DND-41 (cell line): ENCODE data around the gene SMC3.
"Not testable (repeated sequence)": the region's sequence is repeated elsewhere in the genome, so short reads cannot be mapped to it uniquely, and the experiment has no call there.

Experiments
- ATAC-seq: fragments of 200-7000 bp; cut with Tn5 transposase; 3 replicates; pipeline ENCODE4 v1.9.1; 2021; ENCODE audit warnings: low read depth; ENCODE audit not compliant: insufficient read depth
- DNase-seq: peaks from one replicate; pipeline ENCODE4 v3.0.0-alpha.2; 2020
- H2AFZ ChIP-seq: 2 replicates; pipeline ENCODE4 v1.6.0; 2012; ENCODE audit warnings: low read depth, low read length
- H3K27ac ChIP-seq: 2 replicates; pipeline ENCODE4 v1.5.1; 2012; ENCODE audit warnings: low read length, inconsistent platforms
- H3K27me3 ChIP-seq: fragments of 200-600 bp; sonication (generic); 2 replicates; pipeline ENCODE4 v1.6.0; 2012; ENCODE audit warnings: low read length, mild to moderate bottlenecking, inconsistent platforms; ENCODE audit not compliant: insufficient read depth, poor library complexity
- H3K36me3 ChIP-seq: 2 replicates; pipeline ENCODE4 v1.5.1; 2012; ENCODE audit warnings: low read length, inconsistent platforms; ENCODE audit not compliant: insufficient read depth
- H3K4me1 ChIP-seq: 2 replicates; pipeline ENCODE4 v1.5.1; 2012; ENCODE audit warnings: mild to moderate bottlenecking, low read length; ENCODE audit not compliant: insufficient read depth
- H3K4me2 ChIP-seq: 2 replicates; pipeline ENCODE4 v1.6.0; 2012; ENCODE audit warnings: mild to moderate bottlenecking, moderate library complexity, low read length, inconsistent platforms; ENCODE audit not compliant: insufficient read depth
- H3K4me3 ChIP-seq, 2 experiments: fragments of 200-600 bp in 1 of 2; shearing (Covaris generic) in 1 of 2; 2 replicates each; pipeline ENCODE4 v1.5.1; 2012 to 2016; ENCODE audit warnings: inconsistent platforms in 2 of 2, low read length in 2 of 2, mild to moderate bottlenecking in 2 of 2, low read depth in 1 of 2, moderate library complexity in 1 of 2
- H3K79me2 ChIP-seq: 2 replicates; pipeline ENCODE4 v1.6.0; 2012; ENCODE audit warnings: low read length, inconsistent platforms; ENCODE audit not compliant: insufficient read depth
- H3K9ac ChIP-seq: 2 replicates; pipeline ENCODE4 v1.6.0; 2012; ENCODE audit warnings: low read depth, mild to moderate bottlenecking, inconsistent platforms, low read length, moderate library complexity
- H3K9me3 ChIP-seq: 2 replicates; pipeline ENCODE4 v1.5.1; 2012; ENCODE audit warnings: low read length, moderate library complexity, mild to moderate bottlenecking, inconsistent platforms; ENCODE audit not compliant: insufficient read depth, severe bottlenecking
- H4K20me1 ChIP-seq: 2 replicates; pipeline ENCODE4 v1.6.0; 2012; ENCODE audit warnings: low read length; ENCODE audit not compliant: insufficient read depth
- CTCF ChIP-seq: IDR thresholded peaks from 2 replicates; pipeline ENCODE4 v1.5.1; 2012; ENCODE audit warnings: borderline replicate concordance, low read length, moderate library complexity, mild to moderate bottlenecking; ENCODE audit not compliant: poor library complexity, severe bottlenecking; ENCODE audit errors: extremely low read depth
- EZH2 ChIP-seq: IDR thresholded peaks from 3 replicates; pipeline ENCODE4 v1.6.1; 2012; ENCODE audit warnings: borderline replicate concordance, low read depth, mild to moderate bottlenecking, moderate library complexity, low read length, inconsistent platforms; ENCODE audit not compliant: severe bottlenecking

SMC3 gene

GRCh38 chr10:110527731-110528171 is 39.7 kb upstream of the SMC3 start:
- H3K27ac ChIP-seq: no peak overlapping the region
- H3K9me3 ChIP-seq: no peaks in the 10 kb centered on the region

GRCh38 chr10:110528224-110528996 is 39.1 kb upstream of the SMC3 start:
- ATAC-seq (no peak), DNase-seq (no peak)
- H3K36me3 ChIP-seq: no peaks in the 10 kb centered on the region
- no peaks in the 10 kb centered on the region for H4K20me1 ChIP-seq
- no peak overlapping the region for H3K4me2 ChIP-seq
- no peak overlapping the region for H2AFZ ChIP-seq
- H3K9ac ChIP-seq: no peak overlapping the region
- no peaks in the 10 kb centered on the region for H3K9me3 ChIP-seq
- H3K27ac ChIP-seq: no peak overlapping the region
- TF ChIP-seq CTCF (no peak), EZH2 (no peak)
- H3K79me2 ChIP-seq: no peaks in the 10 kb centered on the region
- no peaks in the 10 kb centered on the region for H3K4me1 ChIP-seq
- H3K4me3 ChIP-seq: no peak overlapping the region
- H3K27me3 ChIP-seq: peaks cover 17% of the 10 kb centered on the region

More at GRCh38 chr10:110527731-110528171, 39.7 kb upstream of the SMC3 start:
- H3K9ac ChIP-seq: no peak overlapping the region
- H3K79me2 ChIP-seq: no peaks in the 10 kb centered on the region
- no peaks in the 10 kb centered on the region for H4K20me1 ChIP-seq
- no peak overlapping the region for H2AFZ ChIP-seq
- no peak for DNase-seq
- peaks cover 17% of the 10 kb centered on the region for H3K27me3 ChIP-seq
- H3K4me1 ChIP-seq: no peaks in the 10 kb centered on the region
- TF ChIP-seq CTCF: no peak
- no peak for TF ChIP-seq EZH2
- no peak for ATAC-seq
- H3K36me3 ChIP-seq: no peaks in the 10 kb centered on the region
- H3K4me2 ChIP-seq: no peak overlapping the region
- no peak overlapping the region for H3K4me3 ChIP-seq

- H3K9me3 ChIP-seq, ATAC-seq, H3K4me1 ChIP-seq, DNase-seq, H2AFZ ChIP-seq, H3K27ac ChIP-seq, H3K4me2 ChIP-seq, H4K20me1 ChIP-seq, H3K79me2 ChIP-seq, H3K9ac ChIP-seq, H3K36me3 ChIP-seq, H3K4me3 ChIP-seq: not testable (repeated sequence)
- H3K27me3 ChIP-seq: peaks cover 13% of the 10 kb centered on the region
Observed at GRCh38 chr10:110528997-110529524, 38.4 kb upstream of the SMC3 start.

- Histone ChIP-seq H3K4me3 (no peak overlapping the region), H2AFZ (no peak overlapping the region), H3K4me2 (no peak overlapping the region), H3K36me3 (no peaks in the 10 kb centered on the region), H3K4me1 (no peaks in the 10 kb centered on the region), H3K9me3 (no peaks in the 10 kb centered on the region), H3K79me2 (no peaks in the 10 kb centered on the region), H3K9ac (no peak overlapping the region), H4K20me1 (no peaks in the 10 kb centered on the region), H3K27me3 (peaks cover 7% of the 10 kb centered on the region), H3K27ac (no peak overlapping the region)
- no peak for ATAC-seq
- no peak for TF ChIP-seq CTCF
- no peak for TF ChIP-seq EZH2
- DNase-seq: no peak
Observed at GRCh38 chr10:110529596-110530011, 37.9 kb upstream of the SMC3 start.
